ENCODE measurements around the gene ACTBL2.

Gene ACTBL2

GRCh38 chr5:57468481-57469163, 14.0 kb downstream of the ACTBL2 start (continued):
- TF ChIP-seq ZNF274 (IDR thresholded peaks at IDR 0.05; ENCODE audit: low read length) (no peak), ZNF274 (tag by site-specific recombination; IDR thresholded peaks at IDR 0.05; ENCODE audit: borderline replicate concordance) (no peak)

- POLR2A ChIA-PET, result interaction anchor here (0.9 kb wide), 1 partner anchor 8 kb away, joined by 8 read pairs; no protein-coding TSS in a partner anchor
- CTCF ChIA-PET, result interaction anchor here (0.5 to 1.1 kb wide), 2 partner anchors 9 to 33 kb away, joined by 3 to 4 read pairs; no protein-coding TSS in a partner anchor
- TF ChIP-seq ZNF148 (tag by site-specific recombination; IDR thresholded peaks at IDR 0.05; ENCODE audit: borderline replicate concordance), result no peak
- TF ChIP-seq ZNF121 (tag by site-specific recombination; IDR thresholded peaks at IDR 0.05), result no peak
- TF ChIP-seq PRDM10 (tag by site-specific recombination; IDR thresholded peaks at IDR 0.05), result no peak
- no peak for TF ChIP-seq ZNF26 (tag by site-specific recombination; IDR thresholded peaks at IDR 0.05)
- TF ChIP-seq REST (tag by site-specific recombination; IDR thresholded peaks at IDR 0.05), result no peak
- TF ChIP-seq ZNF544 (tag by site-specific recombination; IDR thresholded peaks at IDR 0.05), result no peak
- no peak for TF ChIP-seq SCRT1 (tag by site-specific recombination; IDR thresholded peaks at IDR 0.05; ENCODE audit: borderline replicate concordance)
- no peak for TF ChIP-seq ZNF112 (tag by site-specific recombination; IDR thresholded peaks at IDR 0.05)
- TF ChIP-seq ZSCAN30 (tag by site-specific recombination; IDR thresholded peaks at IDR 0.05), result no peak
- no peak for TF ChIP-seq ZNF518A (tag by site-specific recombination; conservative IDR thresholded peaks at IDR 0.05; ENCODE audit: low read depth)
- TF ChIP-seq OVOL3 (tag by site-specific recombination; IDR thresholded peaks at IDR 0.05), result no peak
- TF ChIP-seq ZSCAN18 (tag by site-specific recombination; IDR thresholded peaks at IDR 0.05), result no peak
- no peak overlapping the region for H3K4me3 ChIP-seq (ENCODE audit: low read depth, low read length)
- H3K27ac ChIP-seq (ENCODE audit: extremely low read depth, low read depth, low read length), result no peak overlapping the region
- no peaks in the 10 kb centered on the region for H3K9me3 ChIP-seq (ENCODE audit: control insufficient read depth, insufficient read depth, low read depth, low read length)
- H3K36me3 ChIP-seq (ENCODE audit: control insufficient read depth in 2 of 2, insufficient read depth in 1 of 2, low read length in 2 of 2), result no peaks in the 10 kb centered on the region
- no peaks in the 10 kb centered on the region for H3K4me1 ChIP-seq (ENCODE audit: control insufficient read depth, insufficient read depth, low read length)
Measured at GRCh38 chr5:57466544-57466943, 16.1 kb downstream of the ACTBL2 start.

Data from HEK293 (cell line).